Measurements from ENCODE around the gene EFCAB11.

EFCAB11 gene

DNA sequence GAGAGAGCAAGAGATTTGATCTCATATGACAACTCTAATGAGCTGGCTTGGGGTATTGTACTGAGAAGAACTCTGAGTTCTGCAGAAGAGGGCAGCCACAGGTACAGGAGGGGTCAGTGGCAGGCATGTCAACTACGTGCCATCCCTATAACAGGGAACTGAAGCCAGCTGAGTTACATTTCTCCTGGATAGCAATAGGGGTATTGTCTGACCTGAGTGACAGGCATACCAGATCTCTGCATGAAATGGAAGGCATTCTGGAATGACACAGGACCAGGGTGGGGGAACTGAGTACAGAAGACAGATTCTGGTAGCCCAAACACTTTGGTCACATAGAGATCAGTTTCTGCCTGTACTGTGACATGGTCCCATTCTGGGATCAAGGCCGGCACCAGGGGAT, 35.8 kb downstream of the EFCAB11 start:
- TF ChIP-seq, protein P1, sequence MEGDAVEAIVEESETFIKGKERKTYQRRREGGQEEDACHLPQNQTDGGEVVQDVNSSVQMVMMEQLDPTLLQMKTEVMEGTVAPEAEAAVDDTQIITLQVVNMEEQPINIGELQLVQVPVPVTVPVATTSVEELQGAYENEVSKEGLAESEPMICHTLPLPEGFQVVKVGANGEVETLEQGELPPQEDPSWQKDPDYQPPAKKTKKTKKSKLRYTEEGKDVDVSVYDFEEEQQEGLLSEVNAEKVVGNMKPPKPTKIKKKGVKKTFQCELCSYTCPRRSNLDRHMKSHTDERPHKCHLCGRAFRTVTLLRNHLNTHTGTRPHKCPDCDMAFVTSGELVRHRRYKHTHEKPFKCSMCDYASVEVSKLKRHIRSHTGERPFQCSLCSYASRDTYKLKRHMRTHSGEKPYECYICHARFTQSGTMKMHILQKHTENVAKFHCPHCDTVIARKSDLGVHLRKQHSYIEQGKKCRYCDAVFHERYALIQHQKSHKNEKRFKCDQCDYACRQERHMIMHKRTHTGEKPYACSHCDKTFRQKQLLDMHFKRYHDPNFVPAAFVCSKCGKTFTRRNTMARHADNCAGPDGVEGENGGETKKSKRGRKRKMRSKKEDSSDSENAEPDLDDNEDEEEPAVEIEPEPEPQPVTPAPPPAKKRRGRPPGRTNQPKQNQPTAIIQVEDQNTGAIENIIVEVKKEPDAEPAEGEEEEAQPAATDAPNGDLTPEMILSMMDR (IDR thresholded peaks at IDR 0.05): no peak

DNA sequence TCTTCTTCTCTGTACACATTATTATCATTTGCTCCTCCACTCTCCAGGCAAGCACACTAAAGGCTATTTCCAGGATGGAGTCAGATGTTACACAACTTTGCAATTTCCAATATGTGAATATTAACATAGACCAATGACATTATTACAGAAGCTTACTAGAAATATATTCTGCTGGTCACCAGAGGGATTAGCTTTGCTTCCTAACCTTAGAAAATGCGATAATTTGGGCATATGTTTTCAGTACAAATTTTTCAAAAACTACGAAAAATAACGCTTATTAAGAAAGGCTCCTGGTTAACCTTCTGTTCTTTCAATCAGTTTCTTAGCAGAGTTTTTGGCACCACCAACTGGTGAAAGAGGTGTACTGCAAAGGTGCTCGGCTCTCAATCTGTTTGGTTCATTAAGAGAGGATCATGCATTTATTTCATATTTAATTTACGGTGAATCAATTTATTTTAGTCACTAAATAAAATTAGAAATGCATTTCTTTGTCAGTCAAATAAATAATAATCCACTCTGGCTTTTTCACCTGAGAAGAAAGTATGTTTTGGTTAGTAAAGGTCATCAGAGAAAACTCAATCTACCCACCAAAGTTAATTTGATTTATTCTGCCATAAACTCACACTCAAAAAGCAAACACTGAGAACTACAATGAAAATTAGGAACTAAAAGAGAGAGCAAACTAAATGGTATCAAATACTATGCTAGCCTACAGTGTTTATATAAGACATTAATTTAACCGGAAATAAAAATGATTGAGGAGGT, 39.2 kb downstream of the EFCAB11 start:
- TF ChIP-seq, protein P1 (IDR thresholded peaks at IDR 0.05): peak; percentile 97

DNA sequence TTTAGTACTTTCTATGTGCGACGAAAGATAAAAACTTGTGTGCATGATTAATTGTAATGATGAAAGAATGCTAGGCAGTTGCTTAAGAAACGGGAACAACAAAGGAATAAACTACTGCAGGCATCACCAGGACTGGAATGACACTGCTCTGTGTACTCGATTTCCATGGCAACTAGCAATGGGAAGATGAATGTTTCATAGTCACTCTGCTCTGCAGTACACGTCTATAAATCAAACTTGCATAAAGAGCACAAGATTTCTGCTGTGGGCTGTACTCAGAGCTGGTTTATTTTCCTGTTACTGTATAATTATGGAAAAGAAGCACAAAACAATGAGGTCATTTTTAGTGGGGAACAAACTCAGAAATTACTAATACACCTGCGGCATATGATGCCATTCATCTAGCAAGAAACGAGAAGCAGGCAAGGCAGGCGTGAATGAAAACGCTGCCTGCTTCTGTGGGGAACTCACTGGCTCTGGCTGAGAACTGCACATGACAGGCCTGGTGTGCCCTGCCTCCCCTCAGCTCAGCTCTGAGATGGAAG, 41.8 kb downstream of the EFCAB11 start:
- TF ChIP-seq, protein P1 (IDR thresholded peaks at IDR 0.05): no peak

DNA sequence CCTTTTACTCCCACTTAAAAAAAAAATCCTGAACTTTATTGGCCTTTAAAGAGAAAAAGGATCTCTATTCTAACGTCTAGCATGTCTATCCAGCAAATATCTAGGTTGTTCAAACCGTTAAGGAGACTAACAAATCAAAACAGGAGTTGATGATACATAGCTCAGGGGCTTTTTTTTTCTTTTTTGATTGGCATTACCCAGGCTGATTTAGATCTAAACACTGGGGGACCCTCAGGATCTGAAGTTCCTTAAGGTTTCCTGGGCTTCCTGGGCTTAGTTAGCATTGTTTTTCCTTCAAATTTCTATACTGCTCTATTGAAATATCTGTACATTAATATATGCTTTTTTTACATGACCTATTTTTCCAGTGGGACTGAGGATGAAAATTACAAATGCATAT, 42.3 kb downstream of the EFCAB11 start:
- TF ChIP-seq, protein P1 (IDR thresholded peaks at IDR 0.05): no peak

DNA sequence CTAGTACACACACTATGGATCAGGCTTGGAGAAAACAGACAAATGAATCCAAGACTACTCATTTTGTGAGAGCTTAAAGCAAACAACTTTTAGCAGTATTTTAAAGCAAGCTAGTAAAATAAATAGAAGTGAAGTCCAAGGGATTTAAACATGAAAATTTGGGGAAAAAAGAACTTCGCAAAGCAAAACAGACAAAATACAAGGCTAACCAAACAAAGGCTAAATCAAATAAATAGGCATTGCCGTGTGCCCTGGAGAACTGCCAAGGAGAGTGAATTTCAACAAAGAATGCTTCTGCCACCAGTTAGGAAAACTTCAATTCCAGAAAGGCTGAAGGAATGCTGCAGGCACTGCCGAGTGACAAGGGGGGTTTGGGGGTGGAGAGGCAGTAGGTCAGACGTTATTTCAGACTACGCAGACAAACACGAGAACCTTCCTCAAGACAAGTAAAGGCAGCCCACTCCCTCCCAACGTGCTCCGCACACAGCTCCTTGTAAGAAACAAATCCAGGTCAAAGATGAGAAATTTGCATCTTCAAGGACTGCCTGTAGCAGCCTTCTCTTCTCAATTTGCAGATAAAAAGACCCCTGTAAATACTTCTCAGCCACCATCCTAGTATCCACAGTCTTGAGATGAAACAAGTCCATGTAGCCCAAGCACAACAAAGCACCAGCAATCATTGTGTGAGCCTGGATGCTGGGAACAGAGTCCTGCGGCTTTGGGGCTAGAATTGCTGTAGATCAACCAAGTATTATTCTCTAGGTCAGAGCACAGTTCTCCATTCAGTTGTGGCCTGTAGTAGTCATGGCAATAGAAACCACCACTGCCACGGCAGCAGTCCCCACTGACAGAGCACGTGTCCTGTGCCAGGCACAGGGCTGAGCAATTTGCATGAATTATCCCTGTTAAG, 43.3 kb downstream of the EFCAB11 start:
- TF ChIP-seq, protein P1 (IDR thresholded peaks at IDR 0.05): no peak

DNA sequence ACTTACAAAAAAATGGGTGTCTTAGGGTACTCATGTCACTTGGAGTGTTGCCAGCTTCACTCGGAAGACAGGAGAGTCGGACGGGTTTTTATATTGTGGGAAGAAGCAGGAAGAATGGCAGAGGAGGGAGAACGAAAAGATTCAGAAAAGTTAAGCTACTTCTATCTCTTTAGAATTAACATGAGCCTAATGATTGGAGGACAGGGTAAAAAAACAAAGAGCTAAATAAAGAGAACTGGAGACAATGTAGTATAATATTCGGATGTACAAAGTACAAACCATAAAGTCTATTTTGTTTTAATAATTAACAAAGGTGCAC, 43.9 kb downstream of the EFCAB11 start:
- TF ChIP-seq, protein P1 (IDR thresholded peaks at IDR 0.05): no peak

DNA sequence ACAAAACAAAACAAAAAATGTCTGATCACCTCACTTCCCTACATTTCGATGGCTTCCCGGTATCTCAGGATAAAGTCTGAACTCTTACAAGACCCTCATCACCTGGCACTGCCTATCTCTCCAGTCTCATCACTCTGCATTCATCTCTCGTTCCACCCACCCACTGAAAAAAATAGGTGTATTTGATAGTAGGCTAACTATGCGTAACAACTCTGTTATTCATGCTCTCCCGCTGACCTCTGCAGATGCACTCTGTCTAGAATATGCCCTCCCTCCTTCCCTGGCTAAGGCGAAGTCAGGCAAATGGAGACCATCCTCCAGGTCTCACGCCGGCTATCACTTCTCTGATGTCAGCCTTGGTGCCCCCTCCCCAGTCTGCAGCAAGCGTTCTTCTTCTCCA, 44.9 kb downstream of the EFCAB11 start:
- TF ChIP-seq, protein P1 (IDR thresholded peaks at IDR 0.05): no peak
